GM12865 (cell line): ENCODE data around the gene SMARCB1.

Experiments used
- DNase-seq: peaks from one replicate; pipeline ENCODE4 v3.0.0; 2010; ENCODE audit warnings: low read depth
- H3K4me3 ChIP-seq: 2 replicates; pipeline ENCODE4 v1.5.1; 2011; ENCODE audit warnings: mild to moderate bottlenecking, low read depth, low read length, control low read depth
- CTCF ChIP-seq: IDR thresholded peaks from 2 replicates; pipeline ENCODE4 v1.5.1; 2011; ENCODE audit warnings: low read length, control low read depth, low read depth, inconsistent platforms; ENCODE audit not compliant: insufficient read depth; ENCODE audit errors: missing control alignments

SMARCB1 gene

GRCh38 chr22:23823331-23823791 lies 36.6 kb downstream of the SMARCB1 start:
- no peak for TF ChIP-seq CTCF
- H3K4me3 ChIP-seq: no peak overlapping the region
- DNase-seq: no peak

- no peak overlapping the region for H3K4me3 ChIP-seq
- no peak for TF ChIP-seq CTCF
- no peak for DNase-seq
These were observed 37.9 kb downstream of the SMARCB1 start for GRCh38 chr22:23824476-23825245.

GRCh38 chr22:23825246-23825905 lies 38.6 kb downstream of the SMARCB1 start:
- TF ChIP-seq CTCF: no peak

GRCh38 chr22:23826510-23827350 lies 40.0 kb downstream of the SMARCB1 start:
- no peak for TF ChIP-seq CTCF
- H3K4me3 ChIP-seq: no peak overlapping the region
- DNase-seq: no peak

More at GRCh38 chr22:23825246-23825905, 38.6 kb downstream of the SMARCB1 start:
- H3K4me3 ChIP-seq: no peak overlapping the region
- no peak for DNase-seq

- no peak for TF ChIP-seq CTCF
- no peak overlapping the region for H3K4me3 ChIP-seq
- no peak for DNase-seq
These were observed 40.7 kb downstream of the SMARCB1 start for GRCh38 chr22:23827351-23827995.
